Activated CD4-positive, alpha-beta memory T cell treated with anti-CD3 and anti-CD28 coated beads for 36 hours (primary cell): Measurements from ENCODE around the gene SPIN1. TPM values are rescaled to one million over a fixed set of nuclear protein-coding genes. Genes with fewer than 3 reads are reported as not detected.
"Not testable (repeated sequence)": the region's sequence is repeated elsewhere in the genome, so short reads cannot be mapped to it uniquely, and the experiment has no call there.

ENCODE experiments used
- CTCF ChIA-PET: fragments of 350-600 bp; sonication (Branson Sonifier 250); formaldehyde crosslinking; loops from one replicate; lab custom pipeline; 2021; ENCODE audit warnings: antibody characterized with exemption, inconsistent platforms; lab: Charles Lee
- POLR2A ChIA-PET: fragments of 350-600 bp; sonication (Branson Sonifier 250); formaldehyde crosslinking; loops from one replicate; lab custom pipeline; 2021; ENCODE audit warnings: antibody characterized with exemption; lab: Charles Lee
- DNase-seq: peaks from one replicate; pipeline ENCODE4 v3.0.0-alpha.2; 2020
- H3K27ac Mint-ChIP-seq: one replicate; pipeline ENCODE4 v1.8.0; 2021; ENCODE audit warnings: mixed read lengths
- H3K27me3 Mint-ChIP-seq: one replicate; pipeline ENCODE4 v1.8.0; 2021; ENCODE audit warnings: mixed read lengths
- H3K36me3 Mint-ChIP-seq: one replicate; pipeline ENCODE4 v1.8.0; 2021; ENCODE audit warnings: mixed read lengths
- H3K4me1 Mint-ChIP-seq: one replicate; pipeline ENCODE4 v1.8.0; 2021; ENCODE audit warnings: low read depth, mixed read lengths
- H3K4me3 Mint-ChIP-seq: one replicate; pipeline ENCODE4 v1.8.0; 2021; ENCODE audit warnings: mild to moderate bottlenecking, mixed read lengths
- H3K9me3 Mint-ChIP-seq: one replicate; pipeline ENCODE4 v1.8.0; 2021; ENCODE audit warnings: mixed read lengths
- intact Hi-C: fragments of 100-400 bp; cut with micrococcal nuclease; formaldehyde crosslinking; loops from one replicate; pipeline ENCODE4 v1.15.1; 2023
- total RNA-seq, 2 experiments: library from RNA; stranded (reverse); gene quantifications; one replicate each; pipeline ENCODE4 v1.2.3, GENCODE V29; 2021

The SPIN1 gene
- total RNA-seq, 2 experiments from 2014 or later, result 19.6 to 20.8 TPM

DNA sequence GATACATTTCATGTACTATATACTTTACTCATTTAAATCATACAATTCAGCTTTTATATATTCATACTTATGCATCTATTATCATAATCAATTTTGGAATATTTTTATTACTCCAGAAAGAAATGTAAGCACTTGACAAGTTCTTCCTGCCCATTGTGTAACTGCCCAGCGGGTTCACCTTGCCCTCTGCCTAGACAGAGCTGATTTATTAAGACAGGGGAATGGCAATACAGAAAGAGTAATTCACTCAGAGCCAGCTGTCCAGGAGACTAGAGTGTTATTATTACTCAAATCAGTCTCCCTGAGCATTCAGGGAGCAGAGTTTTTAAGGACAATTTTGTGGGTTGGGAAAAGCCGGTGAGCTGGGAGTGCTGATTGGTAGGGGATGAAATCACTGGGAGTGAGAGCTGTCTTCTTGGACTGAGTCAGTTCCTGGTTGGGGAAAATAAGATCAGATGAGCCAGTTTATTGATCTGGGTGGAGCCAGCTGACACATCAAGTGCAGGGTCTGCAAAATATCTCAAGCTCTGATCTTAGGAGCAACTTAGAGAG is 16.1 kb upstream of the SPIN1 start:
- no peak for DNase-seq
- peaks cover 20% of the 10 kb centered on the region for H3K9me3 Mint-ChIP-seq
- no peak overlapping the region for H3K4me3 Mint-ChIP-seq
- intact Hi-C loops, result no loop called here
- H3K27ac Mint-ChIP-seq, result no peak overlapping the region
- CTCF ChIA-PET, result no interaction called here
- H3K4me1 Mint-ChIP-seq, result no peaks in the 10 kb centered on the region
- peaks cover 3% of the 10 kb centered on the region for H3K27me3 Mint-ChIP-seq
- POLR2A ChIA-PET, result no interaction called here
- peaks cover 7% of the 10 kb centered on the region for H3K36me3 Mint-ChIP-seq

- ChIA-PET CTCF (no interaction called here), POLR2A (no interaction called here)
These were observed 15.2 kb upstream of the SPIN1 start for GRCh38 chr9:88373045-88373444.

GRCh38 chr9:88378317-88378716 is 9.9 kb upstream of the SPIN1 start:
- POLR2A ChIA-PET, result no interaction called here
- no peaks in the 10 kb centered on the region for H3K4me1 Mint-ChIP-seq
- H3K27me3 Mint-ChIP-seq, result peaks cover 2% of the 10 kb centered on the region
- H3K27ac Mint-ChIP-seq, result no peak overlapping the region
- H3K9me3 Mint-ChIP-seq, result peaks cover 5% of the 10 kb centered on the region
- intact Hi-C loops, result no loop called here
- H3K4me3 Mint-ChIP-seq, result no peak overlapping the region
- H3K36me3 Mint-ChIP-seq, result no peaks in the 10 kb centered on the region
- CTCF ChIA-PET, result no interaction called here
- no peak for DNase-seq

More at GRCh38 chr9:88373045-88373444, 15.2 kb upstream of the SPIN1 start:
- no peak overlapping the region for H3K27ac Mint-ChIP-seq
- peaks cover 16% of the 10 kb centered on the region for H3K9me3 Mint-ChIP-seq
- no peaks in the 10 kb centered on the region for H3K4me1 Mint-ChIP-seq
- intact Hi-C loops, result no loop called here
- H3K27me3 Mint-ChIP-seq, result peaks cover 5% of the 10 kb centered on the region
- H3K36me3 Mint-ChIP-seq, result peaks cover 2% of the 10 kb centered on the region
- H3K4me3 Mint-ChIP-seq, result no peak overlapping the region
- DNase-seq, result no peak

- H3K9me3 Mint-ChIP-seq, result peaks cover 5% of the 10 kb centered on the region
- CTCF ChIA-PET, result no interaction called here
- intact Hi-C loops, result no loop called here
These were observed 8.9 kb upstream of the SPIN1 start for GRCh38 chr9:88379352-88379751.

DNA sequence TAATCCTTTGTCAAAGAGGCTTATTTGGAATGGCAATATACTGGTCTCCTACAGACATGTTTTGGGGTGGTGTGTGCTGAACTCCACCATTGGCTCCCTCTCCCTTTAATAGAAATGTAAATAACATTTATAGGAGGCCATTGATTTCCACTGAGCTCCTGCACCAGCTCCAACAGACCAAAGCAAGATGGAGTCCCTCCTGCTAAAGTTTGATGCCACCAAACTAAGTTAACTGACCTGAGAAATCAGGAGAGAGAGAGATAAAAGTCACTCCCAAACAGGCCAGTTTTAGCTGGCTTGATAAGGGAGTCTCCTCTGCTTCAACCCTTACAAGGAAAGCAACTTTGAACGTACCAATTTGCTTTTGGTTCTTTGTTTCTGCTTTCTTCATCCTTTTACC is 8.1 kb upstream of the SPIN1 start:
- Mint-ChIP-seq H3K4me3 (no peak overlapping the region), H3K4me1 (no peaks in the 10 kb centered on the region), H3K36me3 (no peaks in the 10 kb centered on the region), H3K9me3 (peaks cover 5% of the 10 kb centered on the region), H3K27me3 (peaks cover 2% of the 10 kb centered on the region), H3K27ac (no peak overlapping the region)
- ChIA-PET POLR2A (no interaction called here), CTCF (no interaction called here)
- intact Hi-C loops, result loop anchor here (10.0 kb wide), 1 partner anchor 195 kb away; no protein-coding TSS in a partner anchor
- DNase-seq, result no peak

More at GRCh38 chr9:88379352-88379751, 8.9 kb upstream of the SPIN1 start:
- H3K4me3 Mint-ChIP-seq, result no peak overlapping the region
- no peaks in the 10 kb centered on the region for H3K36me3 Mint-ChIP-seq
- POLR2A ChIA-PET, result no interaction called here
- no peak for DNase-seq
- no peak overlapping the region for H3K27ac Mint-ChIP-seq
- H3K27me3 Mint-ChIP-seq, result peaks cover 2% of the 10 kb centered on the region
- no peaks in the 10 kb centered on the region for H3K4me1 Mint-ChIP-seq

- H3K9me3 Mint-ChIP-seq, CTCF ChIA-PET, H3K4me1 Mint-ChIP-seq, DNase-seq, H3K27me3 Mint-ChIP-seq, H3K4me3 Mint-ChIP-seq, POLR2A ChIA-PET, H3K36me3 Mint-ChIP-seq, H3K27ac Mint-ChIP-seq: not testable (repeated sequence)
- intact Hi-C loops, result loop anchor here (10.0 kb wide), 1 partner anchor 193 kb away; no protein-coding TSS in a partner anchor
These were observed 6.9 kb upstream of the SPIN1 start for GRCh38 chr9:88381322-88381721.

- DNase-seq, result no peak
- H3K27ac Mint-ChIP-seq, result no peak overlapping the region
- ChIA-PET CTCF (no interaction called here), POLR2A (no interaction called here)
- H3K4me3 Mint-ChIP-seq, result no peak overlapping the region
- H3K9me3 Mint-ChIP-seq, result no peaks in the 10 kb centered on the region
- intact Hi-C loops, result loop anchor here (10.0 kb wide), 1 partner anchor 192 kb away; no protein-coding TSS in a partner anchor
- no peaks in the 10 kb centered on the region for H3K27me3 Mint-ChIP-seq
- H3K36me3 Mint-ChIP-seq, result no peaks in the 10 kb centered on the region
- H3K4me1 Mint-ChIP-seq, result peaks cover 14% of the 10 kb centered on the region
These were observed 5.1 kb upstream of the SPIN1 start for GRCh38 chr9:88383176-88383575.

DNA sequence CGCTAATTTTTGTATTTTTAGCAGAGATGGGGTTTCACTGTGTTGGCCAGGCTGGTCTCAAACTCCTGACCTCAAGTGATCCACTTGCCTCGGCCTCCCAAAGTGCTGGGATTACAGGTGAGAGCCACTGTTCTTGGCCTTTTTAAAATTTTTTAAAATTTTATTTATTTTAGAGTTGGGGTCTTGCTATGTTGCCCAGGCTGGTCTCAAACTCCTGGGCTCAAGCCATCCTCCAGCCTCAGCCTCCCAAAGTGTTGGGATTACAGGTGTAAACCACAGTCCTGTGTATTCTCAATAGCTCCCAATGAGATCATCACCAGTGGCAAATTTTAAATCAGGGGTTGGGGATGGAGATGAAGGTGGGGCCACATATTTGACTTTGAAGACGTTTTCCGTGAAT is 2.1 kb upstream of the SPIN1 start:
- H3K9me3 Mint-ChIP-seq, H3K27ac Mint-ChIP-seq, H3K4me3 Mint-ChIP-seq, POLR2A ChIA-PET, DNase-seq, CTCF ChIA-PET, H3K27me3 Mint-ChIP-seq, H3K36me3 Mint-ChIP-seq: not testable (repeated sequence)
- intact Hi-C loops, result loop anchor here (5.0 to 10.0 kb wide), 2 partner anchors 64 to 189 kb away; no protein-coding TSS in a partner anchor
- peaks cover 25% of the 10 kb centered on the region for H3K4me1 Mint-ChIP-seq

- peak; percentile 50 for DNase-seq
- peaks cover 28% of the 10 kb centered on the region for H3K4me1 Mint-ChIP-seq
- intact Hi-C loops, result loop anchor here (1.0 to 10.0 kb wide), 4 partner anchors 65 to 188 kb away; no protein-coding TSS in a partner anchor
- CTCF ChIA-PET, result interaction anchor here (0.6 to 1.7 kb wide), 2 partner anchors 214 to 413 kb away, joined by 3 to 5 read pairs; partner anchors contain the start of gene CDK20
- peak overlapping the region; percentile 82 for H3K27ac Mint-ChIP-seq
- peak overlapping the region; percentile 84 for H3K4me3 Mint-ChIP-seq
- no peaks in the 10 kb centered on the region for H3K9me3 Mint-ChIP-seq
- H3K27me3 Mint-ChIP-seq, result no peaks in the 10 kb centered on the region
- peaks cover 5% of the 10 kb centered on the region for H3K36me3 Mint-ChIP-seq
- POLR2A ChIA-PET, result no interaction called here
These were observed 1.1 kb upstream of the SPIN1 start for GRCh38 chr9:88387036-88387551.

DNA sequence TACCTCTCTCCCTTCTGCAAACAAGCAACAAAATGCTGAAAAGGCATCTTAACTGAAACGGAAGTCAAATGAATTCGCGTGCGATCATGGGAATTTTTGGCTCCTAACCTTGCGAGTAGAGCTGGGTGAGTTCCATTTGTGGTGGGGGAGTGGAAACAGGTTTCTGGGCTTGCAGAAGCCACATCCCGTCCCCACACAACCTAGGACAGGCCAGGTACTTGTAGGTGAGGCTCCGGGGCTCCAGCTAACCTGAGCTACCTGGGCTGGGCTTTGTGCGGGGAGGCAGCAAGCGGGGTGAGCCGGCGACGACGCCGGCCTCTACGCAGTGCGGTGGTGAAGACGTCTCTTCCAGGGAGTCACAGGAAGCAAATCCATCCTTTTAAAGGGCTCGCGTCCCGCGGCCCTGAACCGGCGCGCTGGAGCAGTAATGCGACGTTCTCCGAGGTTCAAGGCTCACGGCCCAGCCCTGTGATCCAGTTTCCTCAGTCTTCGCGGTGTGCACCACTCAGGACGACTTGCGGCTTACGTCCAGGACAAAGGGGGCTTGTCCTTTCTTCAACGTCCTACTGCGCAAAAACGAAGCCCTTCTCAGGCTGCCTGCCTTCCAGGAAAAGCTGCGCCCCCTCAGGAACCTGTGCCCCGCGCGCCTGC is 567 bp upstream of the SPIN1 start:
- DNase-seq, result peak; percentile 50
- H3K4me3 Mint-ChIP-seq, result peak overlapping the region; percentile 84
- intact Hi-C loops, result loop anchor here (1.0 to 10.0 kb wide), 6 partner anchors 65 to 413 kb away; partner anchors contain the start of gene CDK20
- ChIA-PET CTCF (interaction anchor here (1.7 kb wide), 1 partner anchor 413 kb away, joined by 5 read pairs; the partner anchor contains the start of gene CDK20), POLR2A (no interaction called here)
- peaks cover 28% of the 10 kb centered on the region for H3K4me1 Mint-ChIP-seq
- no peaks in the 10 kb centered on the region for H3K9me3 Mint-ChIP-seq
- no peaks in the 10 kb centered on the region for H3K27me3 Mint-ChIP-seq
- H3K36me3 Mint-ChIP-seq, result peaks cover 5% of the 10 kb centered on the region
- H3K27ac Mint-ChIP-seq, result peak overlapping the region; percentile 82

- CTCF ChIA-PET, result interaction anchor here (0.7 kb wide), 1 partner anchor 70 kb away, joined by 3 read pairs; no protein-coding TSS in a partner anchor
- no peaks in the 10 kb centered on the region for H3K27me3 Mint-ChIP-seq
- peaks cover 28% of the 10 kb centered on the region for H3K4me1 Mint-ChIP-seq
- H3K9me3 Mint-ChIP-seq, result no peaks in the 10 kb centered on the region
- peaks cover 5% of the 10 kb centered on the region for H3K36me3 Mint-ChIP-seq
- DNase-seq, result peak; percentile 69
- POLR2A ChIA-PET, result interaction anchor here (0.6 kb wide), 1 partner anchor 99 kb away, joined by 3 read pairs; no protein-coding TSS in a partner anchor
- intact Hi-C loops, result loop anchor here (1.0 to 10.0 kb wide), 5 partner anchors 67 to 415 kb away; partner anchors contain the start of gene CDK20
- peak overlapping the region; percentile 97 for H3K27ac Mint-ChIP-seq
- H3K4me3 Mint-ChIP-seq, result peak overlapping the region; percentile 91
These were observed 802 bp downstream of the SPIN1 start for GRCh38 chr9:88388886-88389605.
